HEK293T (cell line): ENCODE data around the gene OR52E1.

Experiments used
- ARNT ChIP-seq: fragments of 450-650 bp; IDR thresholded peaks from 2 replicates; pipeline ENCODE4 v1.6.1; 2017; ENCODE audit warnings: mild to moderate bottlenecking
- BHLHE40 ChIP-seq: fragments of 450-650 bp; IDR thresholded peaks from 2 replicates; pipeline ENCODE4 v1.6.1; 2016; ENCODE audit warnings: mild to moderate bottlenecking, moderate library complexity, borderline replicate concordance
- FOXA1 ChIP-seq: fragments of 450-650 bp; IDR thresholded peaks from 2 replicates; pipeline ENCODE4 v1.6.1; 2016; ENCODE audit warnings: mild to moderate bottlenecking
- SP1 ChIP-seq: fragments of 450-650 bp; IDR thresholded peaks from 2 replicates; pipeline ENCODE4 v1.6.1; 2017
- SUZ12 ChIP-seq: fragments of 450-650 bp; IDR thresholded peaks from 2 replicates; pipeline ENCODE4 v1.6.1; 2016; ENCODE audit warnings: mild to moderate bottlenecking

GRCh38 chr11:5081405-5081804 is 12.0 kb downstream of the OR52E1 start:
- TF ChIP-seq BHLHE40: no peak
- no peak for TF ChIP-seq SUZ12
- no peak for TF ChIP-seq SP1
- TF ChIP-seq FOXA1: no peak
- no peak for TF ChIP-seq ARNT
